WTC11 (cell line): Measurements from ENCODE around the gene ILRUN. TPM values are rescaled to one million over a fixed set of nuclear protein-coding genes. Genes with fewer than 3 reads are reported as not detected.

Source experiments
- ATAC-seq: fragments of 200-7000 bp; cut with Tn5 transposase; 2 replicates; pipeline ENCODE4 v1.10.0; 2021; ENCODE audit warnings: mild to moderate bottlenecking, moderate library complexity
- CTCF ChIA-PET: fragments of 300-600 bp; sonication (Branson Sonifier 250); formaldehyde crosslinking; loops from one replicate; lab custom pipeline; 2021; ENCODE audit warnings: antibody characterized with exemption; lab: Charles Lee
- POLR2A ChIA-PET: fragments of 350-600 bp; sonication (Branson Sonifier 250); formaldehyde crosslinking; loops from one replicate; lab custom pipeline; 2021; ENCODE audit warnings: antibody characterized with exemption; lab: Charles Lee
- DNase-seq: peaks from one replicate; pipeline ENCODE4 v3.0.0; 2021; ENCODE audit warnings: low spot score
- H3K27ac Mint-ChIP-seq: 2 replicates; pipeline ENCODE4 v1.8.0; 2021; ENCODE audit warnings: mixed read lengths
- H3K27me3 Mint-ChIP-seq: 2 replicates; pipeline ENCODE4 v1.8.0; 2021; ENCODE audit warnings: low read depth, mild to moderate bottlenecking, moderate library complexity, mixed read lengths
- H3K36me3 Mint-ChIP-seq: 2 replicates; pipeline ENCODE4 v1.8.0; 2021; ENCODE audit warnings: mixed read lengths
- H3K4me1 Mint-ChIP-seq: 2 replicates; pipeline ENCODE4 v1.8.0; 2022; ENCODE audit warnings: mixed read lengths
- H3K4me3 Mint-ChIP-seq: 2 replicates; pipeline ENCODE4 v1.8.0; 2021; ENCODE audit warnings: mild to moderate bottlenecking, moderate library complexity, mixed read lengths
- H3K9me3 Mint-ChIP-seq: 2 replicates; pipeline ENCODE4 v1.8.0; 2021; ENCODE audit warnings: mixed read lengths
- CREM ChIP-seq: sonication (generic); formaldehyde crosslinking; IDR thresholded peaks from 2 replicates; pipeline ENCODE4 v1.8.1; 2022; ENCODE audit warnings: mild to moderate bottlenecking, missing genetic modification reagents, moderate library complexity
- ESRRA ChIP-seq: sonication (generic); formaldehyde crosslinking; IDR thresholded peaks from 2 replicates; pipeline ENCODE4 v1.8.1; 2022; ENCODE audit warnings: mild to moderate bottlenecking, missing genetic modification reagents, borderline replicate concordance
- GTF2I ChIP-seq: fragments of 250-450 bp; sonication (Bioruptor Pico); conservative IDR thresholded peaks from 2 replicates; pipeline ENCODE4 v1.4.0; 2021; ENCODE audit warnings: mild to moderate bottlenecking
- JUN ChIP-seq: sonication (generic); formaldehyde crosslinking; IDR thresholded peaks from 2 replicates; pipeline ENCODE4 v1.8.0; 2023; ENCODE audit warnings: mild to moderate bottlenecking, missing genetic modification reagents
- NR1H2 ChIP-seq: sonication (generic); formaldehyde crosslinking; IDR thresholded peaks from 2 replicates; pipeline ENCODE4 v1.9.0; 2021; ENCODE audit warnings: mild to moderate bottlenecking, moderate library complexity, missing genetic modification reagents
- NR2C2 ChIP-seq: sonication (generic); formaldehyde crosslinking; IDR thresholded peaks from 2 replicates; pipeline ENCODE4 v1.8.0; 2022; ENCODE audit warnings: mild to moderate bottlenecking, missing genetic modification reagents
- PRRX2 ChIP-seq: fragments of 250-450 bp; sonication (Bioruptor Pico); IDR thresholded peaks from 2 replicates; pipeline ENCODE4 v1.8.0; 2021; ENCODE audit warnings: mild to moderate bottlenecking
- TCF7 ChIP-seq: sonication (generic); formaldehyde crosslinking; IDR thresholded peaks from 2 replicates; pipeline ENCODE4 v1.8.0; 2022; ENCODE audit warnings: mild to moderate bottlenecking, low read depth, missing genetic modification reagents, moderate library complexity
- TP53 ChIP-seq: sonication (generic); formaldehyde crosslinking; IDR thresholded peaks from 2 replicates; pipeline ENCODE4 v1.8.1; 2023; ENCODE audit warnings: mild to moderate bottlenecking, missing genetic modification reagents
- ZNF232 ChIP-seq: sonication (generic); formaldehyde crosslinking; IDR thresholded peaks from 2 replicates; pipeline ENCODE4 v1.8.0; 2022; ENCODE audit warnings: mild to moderate bottlenecking, missing genetic modification reagents
- ZNF396 ChIP-seq: fragments of 250-450 bp; sonication (Bioruptor Pico); IDR thresholded peaks from 2 replicates; pipeline ENCODE4 v1.8.0; 2021; ENCODE audit warnings: mild to moderate bottlenecking, moderate library complexity, borderline replicate concordance
- ZNF423 ChIP-seq: fragments of 250-450 bp; sonication (Bioruptor Pico); IDR thresholded peaks from 2 replicates; pipeline ENCODE4 v2.1.2; 2022; ENCODE audit warnings: mild to moderate bottlenecking, moderate library complexity
- total RNA-seq: library from RNA; stranded (reverse); gene quantifications from 3 replicates; pipeline ENCODE4 v1.2.3, GENCODE V29; 2021
- TF ChIP-seq, protein P1 (sequence below): sonication (generic); formaldehyde crosslinking; IDR thresholded peaks from 2 replicates; pipeline ENCODE4 v1.8.1; 2022; ENCODE audit warnings: mild to moderate bottlenecking, moderate library complexity, missing genetic modification reagents
- TF ChIP-seq, protein P2 (sequence below): sonication (generic); formaldehyde crosslinking; IDR thresholded peaks from 2 replicates; pipeline ENCODE4 v1.8.1; 2023; ENCODE audit warnings: mild to moderate bottlenecking, missing genetic modification reagents, moderate library complexity
- TF ChIP-seq, protein P3 (sequence below): fragments of 250-450 bp; sonication (Bioruptor Pico); IDR thresholded peaks from 2 replicates; pipeline ENCODE4 v1.9.0; 2021; ENCODE audit warnings: moderate library complexity, mild to moderate bottlenecking, inconsistent platforms, borderline replicate concordance
- TF ChIP-seq, protein P4 (sequence below): sonication (generic); formaldehyde crosslinking; IDR thresholded peaks from 2 replicates; pipeline ENCODE4 v1.8.1; 2022; ENCODE audit warnings: low read depth, mild to moderate bottlenecking, moderate library complexity, missing genetic modification reagents, borderline replicate concordance
- TF ChIP-seq, protein P5 (sequence below): sonication (generic); formaldehyde crosslinking; IDR thresholded peaks from 2 replicates; pipeline ENCODE4 v1.8.1; 2022; ENCODE audit warnings: low read depth, missing genetic modification reagents, borderline replicate concordance
- TF ChIP-seq, protein P6 (sequence below): sonication (generic); formaldehyde crosslinking; conservative IDR thresholded peaks from 2 replicates; pipeline ENCODE4 v1.8.1; 2022; ENCODE audit warnings: mild to moderate bottlenecking, missing genetic modification reagents
- TF ChIP-seq, protein P7 (sequence below): sonication (generic); formaldehyde crosslinking; conservative IDR thresholded peaks from 2 replicates; pipeline ENCODE4 v1.8.1; 2023; ENCODE audit warnings: mild to moderate bottlenecking, low read depth, missing genetic modification reagents, moderate library complexity
- TF ChIP-seq, protein P8 (sequence below): sonication (generic); formaldehyde crosslinking; IDR thresholded peaks from 2 replicates; pipeline ENCODE4 v1.8.1; 2023; ENCODE audit warnings: mild to moderate bottlenecking, missing genetic modification reagents
- TF ChIP-seq, protein P9 (sequence below): fragments of 200-600 bp; IDR thresholded peaks from 2 replicates; pipeline ENCODE4 v1.8.0; 2022; ENCODE audit warnings: antibody characterized with exemption

Gene ILRUN
- total RNA-seq, 1 experiment from 2014 or later = 75.5 TPM

DNA sequence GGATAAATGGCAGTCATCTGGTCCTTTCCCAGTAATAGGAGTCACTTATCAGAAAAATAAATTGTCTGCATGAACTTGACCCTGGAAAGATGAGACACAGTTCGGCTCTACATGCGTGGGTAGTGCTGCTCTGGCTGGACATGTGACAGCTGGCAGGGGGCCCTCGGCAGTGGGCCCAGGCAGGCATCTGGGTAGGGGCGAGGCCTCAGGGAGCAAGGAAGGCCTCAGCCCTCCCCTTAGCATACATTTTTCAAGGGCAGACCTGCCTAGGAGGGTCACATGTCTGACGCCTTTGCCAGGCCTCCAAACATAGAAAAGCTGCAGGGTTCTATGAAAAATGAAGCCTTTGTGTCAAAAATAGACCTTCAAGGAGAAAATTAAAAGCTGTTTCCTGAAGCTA, 12.8 kb upstream of the ILRUN start:
- no peak for TF ChIP-seq ZNF423 (CRISPR knock-in tag)
- TF ChIP-seq PRRX2 (CRISPR knock-in tag) = no peak
- TF ChIP-seq ZNF232 = no peak
- TF ChIP-seq, protein P1, sequence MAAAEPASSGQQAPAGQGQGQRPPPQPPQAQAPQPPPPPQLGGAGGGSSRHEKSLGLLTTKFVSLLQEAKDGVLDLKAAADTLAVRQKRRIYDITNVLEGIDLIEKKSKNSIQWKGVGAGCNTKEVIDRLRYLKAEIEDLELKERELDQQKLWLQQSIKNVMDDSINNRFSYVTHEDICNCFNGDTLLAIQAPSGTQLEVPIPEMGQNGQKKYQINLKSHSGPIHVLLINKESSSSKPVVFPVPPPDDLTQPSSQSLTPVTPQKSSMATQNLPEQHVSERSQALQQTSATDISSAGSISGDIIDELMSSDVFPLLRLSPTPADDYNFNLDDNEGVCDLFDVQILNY (CRISPR knock-in tag) = no peak
- no peak for TF ChIP-seq TP53 (CRISPR knock-in tag)
- TF ChIP-seq CREM (CRISPR knock-in tag) = no peak
- TF ChIP-seq, protein P2, sequence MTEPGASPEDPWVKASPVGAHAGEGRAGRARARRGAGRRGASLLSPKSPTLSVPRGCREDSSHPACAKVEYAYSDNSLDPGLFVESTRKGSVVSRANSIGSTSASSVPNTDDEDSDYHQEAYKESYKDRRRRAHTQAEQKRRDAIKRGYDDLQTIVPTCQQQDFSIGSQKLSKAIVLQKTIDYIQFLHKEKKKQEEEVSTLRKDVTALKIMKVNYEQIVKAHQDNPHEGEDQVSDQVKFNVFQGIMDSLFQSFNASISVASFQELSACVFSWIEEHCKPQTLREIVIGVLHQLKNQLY = no peak
- TF ChIP-seq, protein P3, sequence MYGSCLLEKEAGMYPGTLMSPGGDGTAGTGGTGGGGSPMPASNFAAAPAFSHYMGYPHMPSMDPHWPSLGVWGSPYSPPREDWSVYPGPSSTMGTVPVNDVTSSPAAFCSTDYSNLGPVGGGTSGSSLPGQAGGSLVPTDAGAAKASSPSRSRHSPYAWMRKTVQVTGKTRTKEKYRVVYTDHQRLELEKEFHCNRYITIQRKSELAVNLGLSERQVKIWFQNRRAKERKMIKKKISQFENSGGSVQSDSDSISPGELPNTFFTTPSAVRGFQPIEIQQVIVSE = no peak
- TF ChIP-seq ESRRA = no peak
- no peak for TF ChIP-seq TCF7 (CRISPR knock-in tag)
- TF ChIP-seq, protein P4, sequence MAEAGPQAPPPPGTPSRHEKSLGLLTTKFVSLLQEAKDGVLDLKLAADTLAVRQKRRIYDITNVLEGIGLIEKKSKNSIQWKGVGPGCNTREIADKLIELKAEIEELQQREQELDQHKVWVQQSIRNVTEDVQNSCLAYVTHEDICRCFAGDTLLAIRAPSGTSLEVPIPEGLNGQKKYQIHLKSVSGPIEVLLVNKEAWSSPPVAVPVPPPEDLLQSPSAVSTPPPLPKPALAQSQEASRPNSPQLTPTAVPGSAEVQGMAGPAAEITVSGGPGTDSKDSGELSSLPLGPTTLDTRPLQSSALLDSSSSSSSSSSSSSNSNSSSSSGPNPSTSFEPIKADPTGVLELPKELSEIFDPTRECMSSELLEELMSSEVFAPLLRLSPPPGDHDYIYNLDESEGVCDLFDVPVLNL (CRISPR knock-in tag) = no peak
- TF ChIP-seq, protein P5, sequence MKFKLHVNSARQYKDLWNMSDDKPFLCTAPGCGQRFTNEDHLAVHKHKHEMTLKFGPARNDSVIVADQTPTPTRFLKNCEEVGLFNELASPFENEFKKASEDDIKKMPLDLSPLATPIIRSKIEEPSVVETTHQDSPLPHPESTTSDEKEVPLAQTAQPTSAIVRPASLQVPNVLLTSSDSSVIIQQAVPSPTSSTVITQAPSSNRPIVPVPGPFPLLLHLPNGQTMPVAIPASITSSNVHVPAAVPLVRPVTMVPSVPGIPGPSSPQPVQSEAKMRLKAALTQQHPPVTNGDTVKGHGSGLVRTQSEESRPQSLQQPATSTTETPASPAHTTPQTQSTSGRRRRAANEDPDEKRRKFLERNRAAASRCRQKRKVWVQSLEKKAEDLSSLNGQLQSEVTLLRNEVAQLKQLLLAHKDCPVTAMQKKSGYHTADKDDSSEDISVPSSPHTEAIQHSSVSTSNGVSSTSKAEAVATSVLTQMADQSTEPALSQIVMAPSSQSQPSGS = no peak
- Mint-ChIP-seq H3K27me3 (no peaks in the 10 kb centered on the region), H3K4me3 (no peak overlapping the region), H3K4me1 (no peaks in the 10 kb centered on the region), H3K36me3 (no peaks in the 10 kb centered on the region), H3K9me3 (no peaks in the 10 kb centered on the region), H3K27ac (no peak overlapping the region)
- POLR2A ChIA-PET = no interaction called here
- no peak for DNase-seq
- ATAC-seq = no peak
- CTCF ChIA-PET = no interaction called here

DNA sequence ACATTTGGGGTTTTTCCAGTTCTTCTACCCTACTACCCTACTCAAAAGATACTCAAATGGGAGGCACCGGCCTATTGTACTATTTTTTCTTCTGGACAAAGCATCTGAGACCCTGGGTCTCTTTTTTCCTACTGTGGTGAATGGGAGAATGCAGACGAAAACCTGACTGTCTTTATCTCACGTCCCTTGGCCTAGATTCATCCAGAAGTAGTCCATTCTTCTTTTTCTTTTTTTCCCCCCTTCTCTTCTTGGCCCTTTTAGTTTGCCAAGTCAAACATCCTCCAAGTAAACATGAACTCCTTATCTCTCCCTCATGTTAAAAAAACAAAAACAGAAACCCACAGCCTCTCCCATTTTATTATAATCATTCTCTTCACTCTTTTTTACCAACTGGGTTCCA, 8.7 kb upstream of the ILRUN start:
- Mint-ChIP-seq H3K4me1 (no peaks in the 10 kb centered on the region), H3K36me3 (no peaks in the 10 kb centered on the region)
- ATAC-seq = no peak
- CTCF ChIA-PET = no interaction called here
- TF ChIP-seq, protein P6, sequence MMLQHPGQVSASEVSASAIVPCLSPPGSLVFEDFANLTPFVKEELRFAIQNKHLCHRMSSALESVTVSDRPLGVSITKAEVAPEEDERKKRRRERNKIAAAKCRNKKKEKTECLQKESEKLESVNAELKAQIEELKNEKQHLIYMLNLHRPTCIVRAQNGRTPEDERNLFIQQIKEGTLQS = no peak
- TF ChIP-seq, all 79 proteins: peak for 0
- H3K9me3 Mint-ChIP-seq = no peaks in the 10 kb centered on the region
- POLR2A ChIA-PET = no interaction called here
- no peak overlapping the region for H3K27ac Mint-ChIP-seq
- no peaks in the 10 kb centered on the region for H3K27me3 Mint-ChIP-seq
- H3K4me3 Mint-ChIP-seq = no peak overlapping the region
- DNase-seq = no peak

DNA sequence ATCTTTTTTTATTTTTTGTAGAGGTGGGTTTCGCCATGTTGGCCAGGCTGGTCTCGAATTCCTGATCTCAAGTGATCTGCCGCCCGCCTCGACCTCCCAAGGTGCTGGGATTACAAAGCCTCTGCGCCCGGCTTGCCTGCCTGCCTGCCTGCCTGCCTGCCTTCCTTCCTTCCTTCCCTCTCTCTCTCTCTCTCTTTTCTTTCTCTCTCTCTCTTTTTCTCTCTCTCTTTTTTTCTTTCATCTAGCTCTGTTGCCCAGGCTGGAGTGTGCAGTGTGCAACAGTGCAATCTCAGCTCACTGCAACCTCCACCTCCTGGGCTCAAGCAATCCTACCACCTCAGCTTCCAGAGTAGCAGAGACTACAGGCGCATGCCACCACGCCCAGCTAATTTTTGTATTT, 4.6 kb upstream of the ILRUN start:
- no peak for DNase-seq
- no peaks in the 10 kb centered on the region for H3K36me3 Mint-ChIP-seq
- H3K9me3 Mint-ChIP-seq = no peaks in the 10 kb centered on the region
- peaks cover 6% of the 10 kb centered on the region for H3K4me1 Mint-ChIP-seq
- CTCF ChIA-PET = no interaction called here
- no peak for ATAC-seq
- POLR2A ChIA-PET = no interaction called here
- no peaks in the 10 kb centered on the region; the same call in 1 of the 2 replicates for H3K27me3 Mint-ChIP-seq
- peak overlapping the region; percentile 78; the same call in 1 of the 2 replicates for H3K27ac Mint-ChIP-seq
- H3K4me3 Mint-ChIP-seq = no peak overlapping the region
- TF ChIP-seq, protein P1 (CRISPR knock-in tag) = no peak
- TF ChIP-seq, protein P7, sequence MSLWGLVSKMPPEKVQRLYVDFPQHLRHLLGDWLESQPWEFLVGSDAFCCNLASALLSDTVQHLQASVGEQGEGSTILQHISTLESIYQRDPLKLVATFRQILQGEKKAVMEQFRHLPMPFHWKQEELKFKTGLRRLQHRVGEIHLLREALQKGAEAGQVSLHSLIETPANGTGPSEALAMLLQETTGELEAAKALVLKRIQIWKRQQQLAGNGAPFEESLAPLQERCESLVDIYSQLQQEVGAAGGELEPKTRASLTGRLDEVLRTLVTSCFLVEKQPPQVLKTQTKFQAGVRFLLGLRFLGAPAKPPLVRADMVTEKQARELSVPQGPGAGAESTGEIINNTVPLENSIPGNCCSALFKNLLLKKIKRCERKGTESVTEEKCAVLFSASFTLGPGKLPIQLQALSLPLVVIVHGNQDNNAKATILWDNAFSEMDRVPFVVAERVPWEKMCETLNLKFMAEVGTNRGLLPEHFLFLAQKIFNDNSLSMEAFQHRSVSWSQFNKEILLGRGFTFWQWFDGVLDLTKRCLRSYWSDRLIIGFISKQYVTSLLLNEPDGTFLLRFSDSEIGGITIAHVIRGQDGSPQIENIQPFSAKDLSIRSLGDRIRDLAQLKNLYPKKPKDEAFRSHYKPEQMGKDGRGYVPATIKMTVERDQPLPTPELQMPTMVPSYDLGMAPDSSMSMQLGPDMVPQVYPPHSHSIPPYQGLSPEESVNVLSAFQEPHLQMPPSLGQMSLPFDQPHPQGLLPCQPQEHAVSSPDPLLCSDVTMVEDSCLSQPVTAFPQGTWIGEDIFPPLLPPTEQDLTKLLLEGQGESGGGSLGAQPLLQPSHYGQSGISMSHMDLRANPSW (CRISPR knock-in tag) = no peak
- TF ChIP-seq JUN (CRISPR knock-in tag) (no peak), NR2C2 (CRISPR knock-in tag) (no peak), NR1H2 (CRISPR knock-in tag) (no peak), ZNF396 (CRISPR knock-in tag) (no peak), GTF2I (CRISPR knock-in tag) (no peak)
- TF ChIP-seq, protein P8, sequence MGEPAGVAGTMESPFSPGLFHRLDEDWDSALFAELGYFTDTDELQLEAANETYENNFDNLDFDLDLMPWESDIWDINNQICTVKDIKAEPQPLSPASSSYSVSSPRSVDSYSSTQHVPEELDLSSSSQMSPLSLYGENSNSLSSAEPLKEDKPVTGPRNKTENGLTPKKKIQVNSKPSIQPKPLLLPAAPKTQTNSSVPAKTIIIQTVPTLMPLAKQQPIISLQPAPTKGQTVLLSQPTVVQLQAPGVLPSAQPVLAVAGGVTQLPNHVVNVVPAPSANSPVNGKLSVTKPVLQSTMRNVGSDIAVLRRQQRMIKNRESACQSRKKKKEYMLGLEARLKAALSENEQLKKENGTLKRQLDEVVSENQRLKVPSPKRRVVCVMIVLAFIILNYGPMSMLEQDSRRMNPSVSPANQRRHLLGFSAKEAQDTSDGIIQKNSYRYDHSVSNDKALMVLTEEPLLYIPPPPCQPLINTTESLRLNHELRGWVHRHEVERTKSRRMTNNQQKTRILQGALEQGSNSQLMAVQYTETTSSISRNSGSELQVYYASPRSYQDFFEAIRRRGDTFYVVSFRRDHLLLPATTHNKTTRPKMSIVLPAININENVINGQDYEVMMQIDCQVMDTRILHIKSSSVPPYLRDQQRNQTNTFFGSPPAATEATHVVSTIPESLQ (CRISPR knock-in tag) = no peak
- TF ChIP-seq, protein P9, sequence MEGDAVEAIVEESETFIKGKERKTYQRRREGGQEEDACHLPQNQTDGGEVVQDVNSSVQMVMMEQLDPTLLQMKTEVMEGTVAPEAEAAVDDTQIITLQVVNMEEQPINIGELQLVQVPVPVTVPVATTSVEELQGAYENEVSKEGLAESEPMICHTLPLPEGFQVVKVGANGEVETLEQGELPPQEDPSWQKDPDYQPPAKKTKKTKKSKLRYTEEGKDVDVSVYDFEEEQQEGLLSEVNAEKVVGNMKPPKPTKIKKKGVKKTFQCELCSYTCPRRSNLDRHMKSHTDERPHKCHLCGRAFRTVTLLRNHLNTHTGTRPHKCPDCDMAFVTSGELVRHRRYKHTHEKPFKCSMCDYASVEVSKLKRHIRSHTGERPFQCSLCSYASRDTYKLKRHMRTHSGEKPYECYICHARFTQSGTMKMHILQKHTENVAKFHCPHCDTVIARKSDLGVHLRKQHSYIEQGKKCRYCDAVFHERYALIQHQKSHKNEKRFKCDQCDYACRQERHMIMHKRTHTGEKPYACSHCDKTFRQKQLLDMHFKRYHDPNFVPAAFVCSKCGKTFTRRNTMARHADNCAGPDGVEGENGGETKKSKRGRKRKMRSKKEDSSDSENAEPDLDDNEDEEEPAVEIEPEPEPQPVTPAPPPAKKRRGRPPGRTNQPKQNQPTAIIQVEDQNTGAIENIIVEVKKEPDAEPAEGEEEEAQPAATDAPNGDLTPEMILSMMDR = no peak
